ENCODE measurements around the gene KIAA1191.
"Not testable (repeated sequence)": the region's sequence is repeated elsewhere in the genome, so short reads cannot be mapped to it uniquely, and the experiment has no call there.

The KIAA1191 gene

GRCh38 chr5:176317534-176318374, 43.8 kb downstream of the KIAA1191 start:
- Histone ChIP-seq H3K27me3 (ENCODE audit: control insufficient read depth, insufficient read depth, low read length, poor library complexity, severe bottlenecking) (no peaks in the 10 kb centered on the region), H3K27ac (ENCODE audit: insufficient read depth, low read depth, low read length, poor library complexity, severe bottlenecking) (no peak overlapping the region), H3K36me3 (ENCODE audit: control insufficient read depth, insufficient read depth, low read length) (peaks cover 15% of the 10 kb centered on the region), H3K4me3 (ENCODE audit: insufficient read depth, low read depth, low read length) (no peak overlapping the region), H3K4me1 (ENCODE audit: control insufficient read depth, insufficient read depth, low read length) (no peaks in the 10 kb centered on the region), H3K9me3 (ENCODE audit: control insufficient read depth, low read length) (no peaks in the 10 kb centered on the region)
- WGBS, 2 experiments = 93 to 95% methylated on average over 6 of the region's 7 CpGs

GRCh38 chr5:176305356-176305755, 56.2 kb downstream of the KIAA1191 start:
- H3K27ac ChIP-seq (ENCODE audit: insufficient read depth, low read depth, low read length, poor library complexity, severe bottlenecking); H3K4me3 ChIP-seq (ENCODE audit: insufficient read depth, low read depth, low read length); H3K9me3 ChIP-seq (ENCODE audit: control insufficient read depth, low read length); H3K4me1 ChIP-seq (ENCODE audit: control insufficient read depth, insufficient read depth, low read length); H3K36me3 ChIP-seq (ENCODE audit: control insufficient read depth, insufficient read depth, low read length); H3K27me3 ChIP-seq (ENCODE audit: control insufficient read depth, insufficient read depth, low read length, poor library complexity, severe bottlenecking): not testable (repeated sequence)
- WGBS, 2 experiments = 94 to 96% methylated on average over 9 to 13 of the region's 31 CpGs

Data from ectodermal cell (in vitro differentiated cells).